Midbrain (tissue), 1 donor: ENCODE data around the gene ARMC2.
"Not testable (repeated sequence)": the region's sequence is repeated elsewhere in the genome, so short reads cannot be mapped to it uniquely, and the experiment has no call there.

Experiments used
- DNase-seq: peaks from one replicate; lab custom pipeline; 2025; lab: John Stamatoyannopoulos, UW

ARMC2 gene

GRCh38 chr6:108916026-108916686, 67.9 kb downstream of the ARMC2 start:
- no peak for DNase-seq

GRCh38 chr6:108920751-108921150, 72.5 kb downstream of the ARMC2 start:
- no peak for DNase-seq

GRCh38 chr6:108921547-108922361, 73.5 kb downstream of the ARMC2 start:
- no peak for DNase-seq

DNA sequence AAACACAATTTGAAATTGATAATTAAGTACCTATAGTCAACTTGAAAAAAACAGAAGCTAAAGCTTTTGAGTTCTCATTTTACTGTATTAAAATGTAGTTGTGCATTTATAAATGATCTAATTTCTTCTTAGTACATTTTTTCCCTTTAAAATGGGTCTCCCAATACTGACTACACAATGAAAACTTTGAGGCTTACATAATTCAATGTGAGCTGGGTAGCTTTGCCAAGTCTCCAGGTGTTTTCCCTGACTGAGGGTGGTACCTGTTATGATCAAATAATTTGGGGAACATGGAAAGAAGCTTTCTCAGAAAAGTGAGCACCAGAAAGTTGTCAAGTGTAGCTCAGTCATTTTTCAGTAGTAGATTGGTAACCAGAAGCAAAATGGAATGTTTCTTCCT, 74.3 kb downstream of the ARMC2 start:
- DNase-seq: no peak

GRCh38 chr6:108927927-108928326, 79.7 kb downstream of the ARMC2 start:
- no peak for DNase-seq

GRCh38 chr6:108928650-108929049, 80.4 kb downstream of the ARMC2 start:
- no peak for DNase-seq

DNA sequence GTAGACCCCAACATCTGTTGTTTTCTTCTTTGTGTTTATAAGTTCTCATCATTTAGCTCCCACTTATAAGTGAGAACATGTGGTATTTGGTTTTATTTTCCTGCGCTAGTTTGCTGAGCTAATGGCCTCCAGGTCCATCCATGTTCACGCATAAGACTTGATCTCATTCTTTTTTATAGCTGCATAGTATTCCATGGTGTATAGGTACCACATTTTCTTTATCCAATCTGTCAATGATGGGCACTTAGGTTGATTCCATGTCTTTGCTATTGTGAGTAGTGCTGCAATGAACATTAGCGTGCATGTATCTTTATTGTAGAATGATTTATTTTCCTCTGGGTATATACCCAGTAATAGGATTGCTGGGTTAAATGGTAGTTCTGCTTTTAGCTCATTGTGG, 82.9 kb downstream of the ARMC2 start:
- DNase-seq: not testable (repeated sequence)

GRCh38 chr6:108937170-108937569, 88.9 kb downstream of the ARMC2 start:
- no peak for DNase-seq

DNA sequence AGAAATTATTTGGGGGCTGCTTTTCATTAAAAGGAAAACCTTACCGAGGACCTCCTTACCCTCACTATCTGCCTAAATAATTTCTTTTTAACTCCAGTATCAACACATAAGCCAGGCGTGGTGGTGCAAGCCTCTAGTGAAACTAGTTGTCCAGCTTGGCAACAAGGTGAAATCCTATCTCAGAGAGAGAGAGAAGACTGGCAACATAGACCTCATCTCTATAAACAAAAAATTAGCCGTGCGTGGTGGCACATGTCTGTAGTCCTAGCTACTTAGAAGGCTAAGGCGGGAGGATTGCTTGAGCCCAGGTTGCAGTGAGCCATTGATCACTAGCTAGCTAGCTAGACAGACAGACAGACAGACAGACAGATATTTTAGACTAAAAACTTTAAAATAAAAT, 92.5 kb downstream of the ARMC2 start:
- DNase-seq: no peak

- DNase-seq: no peak
Observed at GRCh38 chr6:108941281-108941680, 93.1 kb downstream of the ARMC2 start.

GRCh38 chr6:108941859-108942258, 93.6 kb downstream of the ARMC2 start:
- no peak for DNase-seq

DNA sequence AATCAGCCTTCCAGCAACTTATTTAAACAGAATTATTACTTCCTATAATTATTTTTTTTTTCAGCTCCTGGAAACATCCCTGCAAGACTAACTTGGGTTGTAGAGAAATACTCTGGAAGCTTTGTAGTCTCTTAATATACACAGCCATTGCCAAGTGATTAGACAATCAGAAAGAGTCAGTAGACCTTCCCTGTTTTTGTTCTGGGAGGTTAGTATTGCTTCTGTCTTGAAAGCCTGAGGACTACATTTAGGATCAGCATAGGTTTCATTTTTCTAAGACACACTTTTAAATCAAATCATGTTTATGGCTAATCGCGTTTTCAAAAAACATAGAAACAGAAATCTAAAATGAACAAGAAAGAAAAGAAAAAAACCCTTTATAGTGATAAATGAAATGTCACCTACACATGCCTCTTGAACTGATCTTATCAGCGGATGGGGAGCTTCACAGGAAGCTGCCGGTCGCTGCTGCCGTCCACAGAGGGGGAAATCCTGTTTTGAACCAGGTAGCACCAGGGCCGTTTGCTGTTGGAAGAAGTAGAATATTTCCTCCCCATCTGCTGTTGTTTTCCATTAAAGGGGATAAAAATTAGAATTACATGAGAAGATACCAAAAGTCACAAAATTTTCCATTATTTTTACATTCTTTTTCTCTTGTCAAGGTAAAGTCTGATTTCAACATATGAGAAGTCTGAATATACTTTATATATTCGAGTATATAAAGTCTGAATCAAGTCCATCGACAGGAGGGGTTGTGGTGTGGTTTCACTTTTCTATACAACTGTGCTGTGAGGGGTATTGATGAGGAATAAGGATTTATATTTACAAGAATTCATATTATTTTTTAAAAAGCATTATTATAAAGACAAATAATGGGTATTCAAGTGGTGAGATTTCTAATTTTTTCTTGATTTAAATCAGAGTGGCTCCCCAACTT, 94.6 kb downstream of the ARMC2 start:
- DNase-seq: no peak

DNA sequence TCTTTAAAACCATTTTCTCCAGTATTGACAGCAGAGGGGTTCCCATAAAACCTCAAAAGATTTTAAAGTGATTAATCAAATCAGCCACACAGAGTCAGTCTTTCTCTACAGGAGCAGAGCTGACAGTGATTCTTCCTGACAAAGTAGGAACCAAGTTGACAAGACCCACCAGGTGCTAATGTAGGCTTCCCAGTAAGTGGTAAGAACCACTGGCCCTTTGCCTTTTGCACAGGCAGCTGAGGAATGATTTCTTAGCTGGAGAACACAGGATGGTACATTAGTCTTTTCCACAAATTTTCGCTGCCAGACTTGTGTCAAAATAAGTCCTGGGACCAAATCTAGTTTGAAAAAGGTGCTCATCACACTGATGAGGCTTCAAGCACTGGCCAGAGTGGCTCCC, 95.8 kb downstream of the ARMC2 start:
- DNase-seq: no peak

DNA sequence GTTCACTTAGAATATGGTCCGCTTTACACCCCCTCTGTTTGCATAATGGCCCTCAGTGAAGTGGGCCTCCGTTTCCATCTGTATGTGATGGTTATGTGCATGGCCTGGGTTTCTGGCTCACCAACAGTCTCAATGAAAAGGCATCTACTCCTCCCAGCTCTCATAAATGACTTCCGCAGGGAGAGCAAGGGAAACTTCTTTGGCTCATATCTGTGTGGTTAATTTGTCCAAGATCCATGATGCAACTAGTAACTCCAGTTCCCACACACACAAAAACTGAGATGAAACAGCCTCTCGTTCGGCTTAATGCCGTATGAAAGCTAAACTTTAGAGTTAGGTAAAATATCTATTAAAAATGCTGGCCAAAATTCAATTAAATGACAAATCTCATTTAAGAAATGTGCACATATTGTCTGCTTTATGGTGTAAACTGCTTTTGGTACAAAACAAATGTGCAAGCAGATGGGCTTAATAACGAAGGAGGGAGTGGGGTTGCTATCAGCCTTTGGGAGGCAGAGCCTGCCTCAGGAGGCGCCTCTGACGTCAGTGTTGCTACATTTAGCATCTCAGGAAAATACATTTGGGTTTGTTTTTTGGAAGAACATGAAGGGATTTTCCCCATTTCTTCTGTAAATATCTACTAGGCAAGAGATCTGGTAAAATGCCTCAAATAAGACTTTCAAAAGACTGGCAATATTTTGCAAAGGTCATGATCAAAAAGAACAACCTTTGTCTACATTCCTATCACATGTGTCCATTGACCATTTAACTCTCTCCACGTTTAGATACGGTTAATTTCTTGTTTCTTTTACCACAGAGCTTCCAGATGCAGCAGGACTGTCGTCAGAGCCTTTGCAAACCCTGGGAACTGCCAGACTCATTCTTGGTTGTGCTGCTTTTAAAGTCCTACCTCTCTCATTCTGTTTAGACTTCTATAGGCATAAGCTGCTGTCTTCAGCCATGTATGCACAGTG, 96.8 kb downstream of the ARMC2 start:
- DNase-seq: no peak

GRCh38 chr6:108945681-108946159, 97.5 kb downstream of the ARMC2 start:
- DNase-seq: peak; percentile 66

DNA sequence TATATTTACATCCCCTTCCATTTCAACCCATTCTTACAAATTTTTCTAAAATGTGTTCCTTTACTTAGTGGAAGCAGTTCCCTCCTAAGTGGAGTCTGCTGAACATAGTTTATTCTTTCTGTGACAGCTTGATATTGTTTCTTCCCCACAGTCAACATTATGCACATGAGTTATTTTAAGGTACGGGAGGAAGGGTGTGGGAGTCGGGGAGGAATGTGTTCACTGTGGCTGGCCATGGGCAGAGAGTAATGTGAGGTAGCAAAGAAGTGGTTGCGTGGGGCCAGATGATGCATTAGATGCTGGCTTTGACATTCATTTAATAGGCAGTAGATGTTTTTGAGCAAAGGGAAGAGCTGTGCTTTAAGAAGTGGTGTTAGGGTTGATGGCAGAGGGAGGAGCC, 98.5 kb downstream of the ARMC2 start:
- no peak for DNase-seq

- DNase-seq: no peak
Observed at GRCh38 chr6:108947114-108947854, 99.1 kb downstream of the ARMC2 start.

DNA sequence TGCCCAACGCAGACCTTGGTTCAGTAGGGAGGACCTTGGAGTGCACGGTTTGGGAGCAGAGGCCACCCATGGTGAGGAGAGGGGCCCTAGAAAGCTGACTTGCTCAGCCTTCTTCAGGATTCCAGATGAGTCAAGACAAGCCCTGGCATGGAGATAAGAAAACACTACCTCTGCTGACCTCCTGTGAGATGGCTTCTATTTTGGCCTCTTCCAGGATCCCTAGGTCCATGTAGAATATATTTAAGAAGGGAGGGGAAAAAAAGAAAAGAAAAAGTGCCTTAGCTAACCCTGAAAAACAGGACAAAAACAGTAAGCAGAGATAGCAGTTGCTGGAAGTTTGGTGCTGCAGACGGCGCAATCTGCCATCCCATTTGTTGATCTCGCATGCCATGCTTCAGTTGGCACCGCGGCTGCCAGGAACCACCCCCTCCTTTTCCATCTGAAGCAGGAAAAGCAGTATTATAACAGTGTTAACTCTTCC, 100.0 kb downstream of the ARMC2 start:
- DNase-seq: no peak

DNA sequence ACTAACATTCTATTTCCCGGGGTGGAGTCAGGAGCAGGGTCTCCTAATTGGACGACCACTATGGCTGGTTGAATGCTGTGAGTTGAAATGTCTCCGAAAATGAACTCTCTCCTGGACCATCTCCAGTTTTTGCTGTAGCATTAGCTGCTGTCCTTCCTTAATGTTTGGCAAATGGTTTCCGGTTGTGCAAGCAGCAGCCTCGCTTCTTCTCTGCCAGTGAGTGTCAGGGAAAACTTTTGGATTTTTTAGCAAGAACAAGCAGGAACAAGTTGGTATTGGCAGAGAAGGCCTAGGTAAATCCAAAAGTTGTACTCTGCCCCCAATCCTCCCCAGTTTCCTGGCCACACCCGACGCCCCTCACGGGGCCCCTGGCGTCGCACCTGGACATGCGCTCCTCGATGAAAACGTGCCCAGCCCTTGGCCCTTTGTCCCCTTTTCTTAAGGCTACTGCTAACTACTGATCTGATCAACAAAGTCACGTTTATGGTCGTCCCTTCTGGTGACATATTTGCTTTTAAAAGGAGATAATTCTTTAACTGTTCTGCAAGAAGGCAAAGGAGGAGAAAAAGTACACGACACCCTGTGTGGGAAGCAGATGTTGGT, 103.2 kb downstream of the ARMC2 start:
- no peak for DNase-seq
